Measurements from ENCODE around the gene SPTSSB. TPM values are rescaled to one million over a fixed set of nuclear protein-coding genes. Genes with fewer than 3 reads are reported as not detected.

Gene SPTSSB
- not detected in 5 replicates for total RNA-seq (2022; extraction: Qiagen RNA extraction; ENCODE audit: low read depth)

GRCh38 chr3:161371441-161372320 is at the start of gene SPTSSB:
SPTSSB (minus strand) TSS chr3:161371517; CDS start chr3:161346323, 25,194 bp downstream.

Other genes starting within 250 kb of the SPTSSB start
- 43.5 to 59.5 TPM (median 48.2 TPM) in 5 replicates for gene NMD3, start 150.2 kb downstream of the SPTSSB start, total RNA-seq (2022; extraction: Qiagen RNA extraction; ENCODE audit: low read depth)
- not detected in 5 replicates for gene OTOL1, start 125.3 kb upstream of the SPTSSB start, total RNA-seq (2022; extraction: Qiagen RNA extraction; ENCODE audit: low read depth)

All from A549 treated with ZK216348 at 1 μM for 4 hours (cell line).